ENCODE measurements around the gene UBE2D1.

GRCh38 chr10:58351616-58352578, 17.1 kb downstream of the UBE2D1 start:
- TF ChIP-seq CTCF (conservative IDR thresholded peaks at IDR 0.05; ENCODE audit: low read depth, low read length): no peak
- TF ChIP-seq RCOR1 (IDR thresholded peaks at IDR 0.05; ENCODE audit: insufficient replicate concordance, low read length): no peak
- TF ChIP-seq USF2 (IDR thresholded peaks at IDR 0.05; ENCODE audit: low read depth, low read length): no peak
- TF ChIP-seq POLR2A (IDR thresholded peaks at IDR 0.05; ENCODE audit: low read depth, low read length): no peak
- TF ChIP-seq ELK1 (IDR thresholded peaks at IDR 0.05; ENCODE audit: borderline replicate concordance, low read depth, low read length): no peak
